Gastroesophageal sphincter (tissue), 3 donors: ENCODE measurements around the gene RALY.

Experiments used
- CTCF ChIP-seq, 4 experiments: fragments of 200-600 bp in 2 of 4; fragments of 450-650 bp in 2 of 4; sonication (generic) in 1 of 4; IDR thresholded peaks; one replicate each; pipeline ENCODE4 v1.5.1; 2017 to 2019; ENCODE audit warnings: antibody characterized with exemption in 4 of 4, mild to moderate bottlenecking in 2 of 4, moderate library complexity in 2 of 4
- POLR2A ChIP-seq, 2 donors: fragments of 450-650 bp; IDR thresholded peaks; one replicate each; pipeline ENCODE4 v1.6.1; 2017; ENCODE audit warnings: antibody characterized with exemption in 2 of 2, mild to moderate bottlenecking in 2 of 2, moderate library complexity in 1 of 2
- POLR2AphosphoS5 ChIP-seq: sonication (generic); formaldehyde crosslinking; IDR thresholded peaks from one replicate; pipeline ENCODE4 v1.6.1; 2017; ENCODE audit warnings: antibody characterized with exemption

GRCh38 chr20:33977535-33977934, 16.2 kb upstream of the RALY start:
- TF ChIP-seq CTCF (IDR thresholded peaks at IDR 0.05) (no peak), POLR2AphosphoS5 (no peak), POLR2A (IDR thresholded peaks at IDR 0.05) (no peak)
